Progenitor cell of endocrine pancreas (in vitro differentiated cells): ENCODE results near the gene SMARCB1. TPM values are rescaled to one million over a fixed set of nuclear protein-coding genes. Genes with fewer than 3 reads are reported as not detected.

Experiments
- DNase-seq: peaks from one replicate; pipeline ENCODE4 v3.0.0; 2021; ENCODE audit warnings: low spot score; ENCODE audit not compliant: unreplicated experiment
- H3K27ac Mint-ChIP-seq: 2 replicates; pipeline ENCODE4 v1.8.0; 2021; ENCODE audit warnings: mild to moderate bottlenecking, moderate library complexity, mixed read lengths
- H3K27me3 Mint-ChIP-seq: 2 replicates; pipeline ENCODE4 v1.8.0; 2021; ENCODE audit warnings: mixed read lengths
- H3K36me3 Mint-ChIP-seq: 2 replicates; pipeline ENCODE4 v1.8.0; 2022; ENCODE audit warnings: mixed read lengths; ENCODE audit not compliant: insufficient read depth
- H3K4me1 Mint-ChIP-seq: 2 replicates; pipeline ENCODE4 v1.8.0; 2021; ENCODE audit warnings: low read depth, mixed read lengths
- H3K4me3 Mint-ChIP-seq: 2 replicates; pipeline ENCODE4 v1.8.0; 2021; ENCODE audit warnings: low read depth, mild to moderate bottlenecking, moderate library complexity, mixed read lengths
- H3K9me3 Mint-ChIP-seq: 2 replicates; pipeline ENCODE4 v1.8.0; 2021; ENCODE audit warnings: low read depth, mixed read lengths
- CTCF ChIP-seq: fragments of 200-600 bp; sonication (generic); IDR thresholded peaks from one replicate; pipeline ENCODE4 v1.5.0; 2021; ENCODE audit warnings: antibody characterized with exemption, mild to moderate bottlenecking; ENCODE audit not compliant: unreplicated experiment
- total RNA-seq: library from RNA; stranded (reverse); gene quantifications from 2 replicates; pipeline ENCODE4 v1.2.1, GENCODE V29; 2021

SMARCB1 gene
- total RNA-seq, 1 donor from 2014 or later, result 195 TPM

DNA sequence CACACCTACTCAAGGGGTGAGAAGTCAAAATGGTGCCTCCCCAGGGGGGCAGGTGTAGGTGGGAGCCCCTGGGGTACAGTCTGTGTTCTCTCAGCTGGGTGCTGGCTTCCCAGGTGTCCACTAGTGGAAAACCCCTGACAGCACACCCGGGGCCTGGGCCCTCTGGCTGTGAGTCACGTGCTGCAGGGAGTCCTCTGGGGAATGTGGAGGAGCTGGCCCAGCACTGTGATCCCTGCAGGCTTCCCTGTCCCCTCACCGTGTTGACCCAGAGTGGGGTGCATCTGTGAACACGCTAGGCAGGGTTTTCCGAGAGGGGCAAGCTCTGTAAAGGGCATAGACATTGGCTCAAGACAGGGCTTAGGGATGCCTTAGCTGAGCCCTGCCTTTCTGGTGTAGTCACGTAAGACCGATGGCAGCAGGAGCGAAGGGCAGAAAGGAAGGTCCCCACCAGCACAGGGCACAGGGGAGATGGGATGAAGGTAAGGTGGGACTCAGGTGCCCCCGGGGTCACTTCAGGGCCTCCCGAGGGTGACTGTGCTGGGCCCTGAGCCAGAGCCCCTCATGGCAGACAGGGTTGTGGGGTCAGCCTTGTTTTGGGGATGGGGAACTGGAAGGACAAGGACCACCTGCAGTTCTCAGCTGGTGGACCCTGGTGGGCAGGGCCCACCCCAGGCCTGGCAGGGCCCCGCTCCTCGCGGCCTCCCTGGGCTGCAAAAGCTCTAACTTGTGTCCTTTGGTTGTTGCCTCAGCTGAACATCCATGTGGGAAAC, 37.9 kb downstream of the SMARCB1 start:
- Mint-ChIP-seq H3K27me3 (no peaks in the 10 kb centered on the region), H3K4me3 (no peak overlapping the region), H3K9me3 (no peaks in the 10 kb centered on the region), H3K27ac (no peak overlapping the region), H3K36me3 (peaks cover 38% of the 10 kb centered on the region), H3K4me1 (no peaks in the 10 kb centered on the region)
- no peak for TF ChIP-seq CTCF
- no peak for DNase-seq

DNA sequence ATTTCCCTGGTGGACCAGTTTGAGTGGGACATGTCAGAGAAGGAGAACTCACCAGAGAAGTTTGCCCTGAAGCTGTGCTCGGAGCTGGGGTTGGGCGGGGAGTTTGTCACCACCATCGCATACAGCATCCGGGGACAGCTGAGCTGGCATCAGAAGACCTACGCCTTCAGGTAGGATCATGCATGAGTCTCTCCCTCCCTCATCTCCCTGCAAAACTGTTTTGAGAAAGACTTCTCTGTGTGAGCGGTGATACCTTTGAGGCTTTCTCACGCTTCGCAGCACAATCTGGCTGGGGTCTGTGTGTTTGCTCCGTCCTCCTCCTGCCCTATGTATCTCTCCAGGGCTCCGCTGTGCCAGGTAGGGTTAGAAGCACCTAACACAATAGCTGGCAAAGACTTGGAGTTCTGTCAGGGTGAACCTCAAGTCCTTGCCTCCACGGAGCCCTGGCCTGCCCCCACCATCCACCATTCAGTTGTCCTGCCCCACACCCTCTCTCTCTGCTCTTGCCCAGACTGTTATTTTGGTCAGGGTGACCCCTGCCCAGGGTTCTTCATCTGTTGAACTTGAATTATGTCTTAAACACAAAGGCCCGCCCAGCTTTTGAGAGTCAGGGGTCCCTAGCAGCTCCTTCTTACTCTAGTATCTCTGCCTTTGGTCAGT, 38.6 kb downstream of the SMARCB1 start:
- Mint-ChIP-seq H3K4me1 (no peaks in the 10 kb centered on the region), H3K9me3 (no peaks in the 10 kb centered on the region), H3K4me3 (no peak overlapping the region), H3K36me3 (peaks cover 38% of the 10 kb centered on the region), H3K27ac (peak overlapping the region; percentile 83), H3K27me3 (no peaks in the 10 kb centered on the region)
- no peak for DNase-seq
- no peak for TF ChIP-seq CTCF

GRCh38 chr22:23826510-23827350, 40.0 kb downstream of the SMARCB1 start:
- Mint-ChIP-seq H3K9me3 (no peaks in the 10 kb centered on the region), H3K36me3 (peaks cover 37% of the 10 kb centered on the region), H3K4me3 (no peak overlapping the region), H3K27ac (peak overlapping the region; percentile 78), H3K27me3 (no peaks in the 10 kb centered on the region), H3K4me1 (no peaks in the 10 kb centered on the region)
- DNase-seq, result no peak
- no peak for TF ChIP-seq CTCF

GRCh38 chr22:23827351-23827995, 40.7 kb downstream of the SMARCB1 start:
- no peaks in the 10 kb centered on the region for H3K9me3 Mint-ChIP-seq
- no peak overlapping the region for H3K27ac Mint-ChIP-seq
- H3K36me3 Mint-ChIP-seq, result peaks cover 37% of the 10 kb centered on the region
- DNase-seq, result no peak
- H3K27me3 Mint-ChIP-seq, result no peaks in the 10 kb centered on the region
- H3K4me1 Mint-ChIP-seq, result no peaks in the 10 kb centered on the region
- TF ChIP-seq CTCF, result no peak
- H3K4me3 Mint-ChIP-seq, result no peak overlapping the region
